Mesendoderm (in vitro differentiated cells): Measurements from ENCODE around the gene C15orf61.

Experiments
- DNase-seq: peaks from one replicate; pipeline ENCODE4 v3.0.0; 2013
- H2AK5ac ChIP-seq: 2 replicates; pipeline ENCODE4 v1.6.1; 2013; ENCODE audit warnings: low read length, inconsistent platforms
- H2BK120ac ChIP-seq: 2 replicates; pipeline ENCODE4 v1.6.1; 2013; ENCODE audit warnings: low read depth, mild to moderate bottlenecking, low read length, moderate library complexity, mixed read lengths
- H2BK15ac ChIP-seq: replicated peaks from 2 replicates; pipeline ENCODE4 v1.6.1; 2013; ENCODE audit warnings: low read depth, mild to moderate bottlenecking, moderate library complexity
- H2BK5ac ChIP-seq: 2 replicates; pipeline ENCODE4 v1.6.1; 2013; ENCODE audit warnings: low read length, inconsistent platforms
- H3K18ac ChIP-seq: 2 replicates; pipeline ENCODE4 v1.6.1; 2013; ENCODE audit warnings: mild to moderate bottlenecking, low read length, mixed read lengths
- H3K23ac ChIP-seq: one replicate; pipeline ENCODE4 v1.6.1; 2013; ENCODE audit warnings: low read length
- H3K27ac ChIP-seq: 2 replicates; pipeline ENCODE4 v1.5.1; 2013; ENCODE audit warnings: low read depth, mild to moderate bottlenecking, inconsistent platforms, low read length, moderate library complexity
- H3K27me3 ChIP-seq: 2 replicates; pipeline ENCODE4 v1.6.1; 2013; ENCODE audit warnings: low read length, control low read depth, mild to moderate bottlenecking, inconsistent platforms; ENCODE audit not compliant: insufficient read depth, poor library complexity
- H3K36me3 ChIP-seq: 2 replicates; pipeline ENCODE4 v1.6.1; 2013; ENCODE audit warnings: low read length, inconsistent platforms; ENCODE audit not compliant: control insufficient read depth, insufficient read depth
- H3K4ac ChIP-seq: one replicate; pipeline ENCODE4 v1.6.1; 2013; ENCODE audit warnings: low read depth, mild to moderate bottlenecking, low read length, moderate library complexity
- H3K4me1 ChIP-seq: 2 replicates; pipeline ENCODE4 v1.6.1; 2013; ENCODE audit warnings: low read depth, low read length, inconsistent platforms; ENCODE audit not compliant: control insufficient read depth
- H3K4me2 ChIP-seq: 2 replicates; pipeline ENCODE4 v1.6.1; 2013; ENCODE audit warnings: low read length
- H3K4me3 ChIP-seq: 2 replicates; pipeline ENCODE4 v1.5.1; 2013; ENCODE audit warnings: mild to moderate bottlenecking, low read length
- H3K56ac ChIP-seq: one replicate; pipeline ENCODE4 v1.6.1; 2013; ENCODE audit warnings: low read length
- H3K79me1 ChIP-seq: 2 replicates; pipeline ENCODE4 v1.6.1; 2013; ENCODE audit warnings: low read length, inconsistent platforms
- H3K79me2 ChIP-seq: 2 replicates; pipeline ENCODE4 v1.6.1; 2013; ENCODE audit warnings: mild to moderate bottlenecking, low read length; ENCODE audit not compliant: control insufficient read depth, insufficient read depth
- H3K9ac ChIP-seq: 2 replicates; pipeline ENCODE4 v1.6.1; 2013; ENCODE audit warnings: low read length, inconsistent platforms
- H4K5ac ChIP-seq: one replicate; pipeline ENCODE4 v1.6.1; 2013; ENCODE audit warnings: low read length
- H4K8ac ChIP-seq: one replicate; pipeline ENCODE4 v1.6.1; 2013; ENCODE audit warnings: low read depth, mild to moderate bottlenecking, control low read depth, low read length, moderate library complexity
- WGBS: extraction: QIAGEN DNeasy Blood & Tissue Kit; methylation state at CpG from one replicate; pipeline ENCODE4 v1.1.7; 2013; ENCODE audit warnings: low lambda C conversion rate, missing lambda C conversion rate; ENCODE audit not compliant: insufficient coverage; ENCODE audit errors: extremely low coverage; 5-methylcytosine and 5-hydroxymethylcytosine counted together

Gene C15orf61

DNA sequence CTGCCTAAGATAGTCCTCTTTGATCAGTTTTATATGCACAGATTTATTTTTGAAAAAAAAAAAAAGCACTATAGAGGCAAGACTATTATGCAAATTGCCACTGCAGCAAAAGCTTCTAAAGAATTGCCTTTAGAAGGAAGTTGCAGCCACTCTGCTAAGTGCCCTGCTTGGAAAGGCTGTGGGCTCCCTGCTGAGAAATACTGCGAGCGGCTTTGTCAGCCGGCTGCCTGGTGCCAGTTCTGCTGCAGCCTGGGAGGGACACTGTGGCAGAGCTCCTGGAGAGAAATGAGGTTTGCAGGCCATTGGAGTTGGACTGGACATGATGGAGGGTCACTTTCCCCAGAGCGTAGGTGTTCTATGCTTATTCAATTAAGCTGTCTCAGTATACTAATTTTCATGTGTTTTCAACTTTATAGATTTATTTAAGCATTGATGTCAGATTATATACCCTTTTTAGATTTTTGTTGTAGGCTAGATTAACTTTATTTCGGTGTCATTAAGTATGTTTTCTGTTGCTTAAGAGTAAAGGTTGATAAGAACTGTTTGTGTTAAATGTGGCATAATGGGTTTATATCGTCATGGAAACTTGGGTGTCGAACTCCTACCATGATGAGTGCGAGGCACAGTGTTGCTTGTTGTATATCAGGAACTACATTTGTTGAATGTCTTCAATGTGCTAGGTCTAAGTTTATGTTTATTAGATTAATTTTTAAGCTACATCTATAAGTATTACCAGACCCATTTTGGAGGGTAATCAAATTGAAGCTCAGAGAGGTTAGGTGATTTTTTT is 28.1 kb downstream of the C15orf61 start:
- H2BK120ac ChIP-seq = no peak overlapping the region
- H3K56ac ChIP-seq = no peak overlapping the region
- no peak overlapping the region for H3K4me2 ChIP-seq
- H2BK15ac ChIP-seq = no peak overlapping the region
- H2AK5ac ChIP-seq = no peak overlapping the region
- WGBS = no CpG with 5 or more reads among the region's 8 CpGs
- peaks cover 3% of the 10 kb centered on the region for H3K4me1 ChIP-seq
- H2BK5ac ChIP-seq = no peak overlapping the region
- DNase-seq = peak; percentile 93
- no peak overlapping the region for H3K23ac ChIP-seq
- H3K9ac ChIP-seq = no peak overlapping the region
- H3K4me3 ChIP-seq = no peak overlapping the region
- no peak overlapping the region for H3K4ac ChIP-seq
- H3K79me2 ChIP-seq = no peaks in the 10 kb centered on the region
- no peak overlapping the region for H3K18ac ChIP-seq
- H3K79me1 ChIP-seq = no peaks in the 10 kb centered on the region
- H3K27me3 ChIP-seq = no peaks in the 10 kb centered on the region
- no peak overlapping the region for H4K8ac ChIP-seq
- H3K27ac ChIP-seq = no peak overlapping the region
- H3K36me3 ChIP-seq = no peaks in the 10 kb centered on the region
- H4K5ac ChIP-seq = no peak overlapping the region

DNA sequence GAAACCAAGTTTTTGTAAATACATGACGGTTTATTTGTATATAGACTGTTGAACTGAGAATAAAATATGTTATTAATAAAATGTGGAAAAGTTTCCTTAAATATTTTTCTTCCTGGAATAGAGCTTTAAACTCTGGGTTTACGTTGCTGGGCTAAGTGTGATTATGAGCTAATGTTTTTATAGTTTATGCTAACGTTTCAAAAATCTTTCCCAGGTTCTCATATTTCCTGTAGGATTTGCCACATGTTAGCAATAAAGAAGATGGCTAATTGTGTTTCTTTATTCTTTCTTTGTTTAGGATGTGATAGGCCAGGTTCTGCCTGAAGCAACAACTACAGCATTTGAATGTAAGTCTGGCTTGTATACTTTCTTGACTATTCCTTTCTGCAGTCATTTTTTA is 28.8 kb downstream of the C15orf61 start:
- Histone ChIP-seq H2AK5ac (no peak overlapping the region), H3K27ac (no peak overlapping the region), H3K79me2 (no peaks in the 10 kb centered on the region), H3K79me1 (no peaks in the 10 kb centered on the region), H2BK15ac (no peak overlapping the region), H3K4me1 (peaks cover 3% of the 10 kb centered on the region), H4K5ac (no peak overlapping the region), H3K36me3 (no peaks in the 10 kb centered on the region), H3K18ac (no peak overlapping the region), H3K9ac (no peak overlapping the region), H3K23ac (no peak overlapping the region), H2BK120ac (no peak overlapping the region), H2BK5ac (no peak overlapping the region), H3K27me3 (no peaks in the 10 kb centered on the region), H3K4ac (no peak overlapping the region), H4K8ac (no peak overlapping the region), H3K56ac (no peak overlapping the region), H3K4me3 (no peak overlapping the region), H3K4me2 (no peak overlapping the region)
- 88% methylated on average over 1 of the region's 3 CpGs for WGBS
- DNase-seq = no peak

DNA sequence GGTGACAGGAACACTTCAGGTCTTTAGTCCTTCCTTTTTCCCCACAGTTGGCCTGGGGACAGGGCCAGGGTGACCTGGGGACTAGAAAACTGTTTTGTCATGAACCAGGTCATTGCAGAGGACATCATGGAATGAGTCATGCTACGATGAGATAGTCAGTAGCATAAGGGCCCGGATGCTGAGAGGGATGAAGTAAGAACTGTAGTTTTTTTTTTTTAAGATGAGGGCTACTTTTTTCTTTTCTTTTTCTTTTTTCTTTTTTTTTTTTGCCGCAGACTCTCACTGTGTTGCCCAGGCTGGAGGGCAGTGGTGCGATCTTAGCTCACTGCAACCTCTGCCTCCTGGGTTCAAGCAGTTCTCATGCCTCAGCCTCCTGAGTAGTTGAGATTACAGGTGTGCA is 29.6 kb downstream of the C15orf61 start:
- H2BK120ac ChIP-seq = no peak overlapping the region
- no peak overlapping the region for H3K56ac ChIP-seq
- no peak overlapping the region for H3K4me3 ChIP-seq
- no peak overlapping the region for H2AK5ac ChIP-seq
- no peak overlapping the region for H4K5ac ChIP-seq
- no peaks in the 10 kb centered on the region for H3K79me1 ChIP-seq
- peak overlapping the region; percentile 0 for H3K4ac ChIP-seq
- H3K36me3 ChIP-seq = no peaks in the 10 kb centered on the region
- peaks cover 3% of the 10 kb centered on the region for H3K4me1 ChIP-seq
- no peak overlapping the region for H3K4me2 ChIP-seq
- H3K18ac ChIP-seq = no peak overlapping the region
- H3K27ac ChIP-seq = no peak overlapping the region
- peak; percentile 69 for DNase-seq
- H3K23ac ChIP-seq = no peak overlapping the region
- no CpG with 5 or more reads among the region's 4 CpGs for WGBS
- H2BK15ac ChIP-seq = no peak overlapping the region
- no peak overlapping the region for H4K8ac ChIP-seq
- no peak overlapping the region for H3K9ac ChIP-seq
- H2BK5ac ChIP-seq = no peak overlapping the region
- no peaks in the 10 kb centered on the region for H3K79me2 ChIP-seq
- H3K27me3 ChIP-seq = no peaks in the 10 kb centered on the region

DNA sequence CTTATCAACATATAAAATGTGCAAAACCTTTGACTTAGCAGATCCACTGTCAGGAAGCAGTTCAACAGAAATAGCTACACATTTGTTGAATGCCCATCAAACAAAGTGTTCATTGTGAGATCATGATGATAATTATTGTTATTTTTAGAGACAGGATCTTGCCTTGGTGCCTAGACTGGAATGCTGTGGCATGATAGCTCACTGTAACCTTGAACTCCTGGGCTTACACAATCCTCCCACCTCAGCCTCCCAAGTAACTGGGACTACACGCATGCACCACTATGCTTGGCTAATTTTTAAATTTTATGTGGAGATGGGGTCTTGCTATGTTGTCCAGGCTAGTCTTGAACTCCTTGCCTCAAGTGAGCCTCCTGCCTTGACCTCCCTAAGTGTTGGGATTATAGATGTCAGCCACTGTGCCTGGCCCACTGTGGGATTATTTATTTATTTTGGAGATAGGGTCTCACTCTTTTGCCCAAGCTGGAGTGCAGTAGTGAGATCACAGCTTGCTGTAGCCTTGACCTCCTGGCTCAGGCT is 30.3 kb downstream of the C15orf61 start:
- H3K27me3 ChIP-seq = no peaks in the 10 kb centered on the region
- no peak for DNase-seq
- H2BK15ac ChIP-seq = no peak overlapping the region
- peaks cover 3% of the 10 kb centered on the region for H3K4me1 ChIP-seq
- no peak overlapping the region for H3K27ac ChIP-seq
- no CpG with 5 or more reads among the region's 1 CpG for WGBS
- no peak overlapping the region for H3K4ac ChIP-seq
- no peak overlapping the region for H4K5ac ChIP-seq
- H4K8ac ChIP-seq = no peak overlapping the region
- H3K79me1 ChIP-seq = no peaks in the 10 kb centered on the region
- no peak overlapping the region for H3K18ac ChIP-seq
- H2BK5ac ChIP-seq = no peak overlapping the region
- no peak overlapping the region for H3K4me2 ChIP-seq
- no peak overlapping the region for H3K4me3 ChIP-seq
- H2BK120ac ChIP-seq = no peak overlapping the region
- H3K79me2 ChIP-seq = no peaks in the 10 kb centered on the region
- H3K23ac ChIP-seq = no peak overlapping the region
- H3K56ac ChIP-seq = no peak overlapping the region
- no peak overlapping the region for H3K9ac ChIP-seq
- H2AK5ac ChIP-seq = no peak overlapping the region
- H3K36me3 ChIP-seq = no peaks in the 10 kb centered on the region

DNA sequence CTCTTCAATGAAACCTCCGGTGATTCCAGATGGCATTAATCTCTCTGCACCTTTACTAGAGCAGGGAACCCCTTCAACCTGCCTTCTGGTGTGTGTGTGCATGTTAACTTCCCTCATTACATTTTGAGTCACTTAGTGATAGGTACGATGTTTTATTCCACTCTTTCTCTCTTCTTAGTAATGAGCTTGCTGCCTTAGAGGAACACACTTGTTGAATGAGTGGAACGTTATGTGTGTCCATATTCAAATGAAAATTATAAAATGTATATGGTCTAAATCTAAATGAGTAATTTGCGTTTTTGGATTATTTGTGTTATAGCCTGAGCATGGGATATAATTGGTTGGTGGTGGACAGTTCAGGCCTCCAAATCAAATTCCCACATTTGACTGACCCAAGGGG is 33.6 kb downstream of the C15orf61 start:
- no peak overlapping the region for H3K4ac ChIP-seq
- no peaks in the 10 kb centered on the region for H3K79me1 ChIP-seq
- no peak overlapping the region for H2BK120ac ChIP-seq
- H3K18ac ChIP-seq = no peak overlapping the region
- H3K9ac ChIP-seq = no peak overlapping the region
- no peaks in the 10 kb centered on the region for H3K79me2 ChIP-seq
- DNase-seq = no peak
- no peak overlapping the region for H2BK5ac ChIP-seq
- H3K4me1 ChIP-seq = no peaks in the 10 kb centered on the region
- H4K5ac ChIP-seq = no peak overlapping the region
- no peak overlapping the region for H3K23ac ChIP-seq
- no peak overlapping the region for H3K56ac ChIP-seq
- H3K36me3 ChIP-seq = no peaks in the 10 kb centered on the region
- H3K27me3 ChIP-seq = no peaks in the 10 kb centered on the region
- H3K27ac ChIP-seq = no peak overlapping the region
- no peak overlapping the region for H4K8ac ChIP-seq
- WGBS = 100% methylated on average over 1 of the region's 4 CpGs
- no peak overlapping the region for H2BK15ac ChIP-seq
- H2AK5ac ChIP-seq = no peak overlapping the region
- H3K4me2 ChIP-seq = no peak overlapping the region
- H3K4me3 ChIP-seq = no peak overlapping the region
